ENCODE results near the gene CETN3.

CETN3 gene

DNA sequence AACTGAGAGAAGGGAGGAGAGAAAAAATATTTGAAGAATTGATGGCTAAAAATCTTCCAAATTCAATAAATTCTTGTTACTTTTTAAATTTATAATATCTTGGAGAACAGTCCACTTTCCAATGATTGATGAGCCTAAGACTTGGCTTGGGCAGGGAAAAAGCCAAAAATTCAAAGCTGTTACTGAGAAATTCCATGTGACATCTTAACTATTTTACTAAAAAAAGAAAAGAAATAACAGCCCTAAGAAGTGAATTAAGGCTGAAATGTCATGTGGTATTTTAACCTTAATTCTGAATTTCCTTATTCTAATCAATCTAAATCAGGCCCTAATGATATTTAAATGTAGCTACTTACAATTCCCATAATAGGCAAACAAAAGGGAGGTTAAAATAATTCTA is 53.4 kb downstream of the CETN3 start:
- H3K4me3 ChIP-seq (ENCODE audit: low read length in 2 of 2): no peak overlapping the region
- H2BK12ac ChIP-seq (ENCODE audit: low read length): no peak overlapping the region
- no peak overlapping the region for H3K14ac ChIP-seq (ENCODE audit: low read length)
- no peaks in the 10 kb centered on the region for H3K27me3 ChIP-seq (ENCODE audit: control insufficient read depth in 3 of 3, insufficient read depth in 3 of 3, low read depth in 1 of 3, low read length in 3 of 3)
- H3K4ac ChIP-seq (ENCODE audit: low read length): no peak overlapping the region
- no peak overlapping the region for H2AK5ac ChIP-seq (ENCODE audit: low read depth, low read length)
- no peaks in the 10 kb centered on the region for H3K9me3 ChIP-seq (replicated peaks in 1 of 2; ENCODE audit: control insufficient read depth in 2 of 2, insufficient read depth in 1 of 2, low read depth in 1 of 2, low read length in 2 of 2)
- H2BK15ac ChIP-seq (ENCODE audit: low read length): no peak overlapping the region
- no peak overlapping the region for H3K9ac ChIP-seq (ENCODE audit: low read depth, low read length, poor library complexity)
- H3K36me3 ChIP-seq (replicated peaks in 1 of 2; ENCODE audit: control insufficient read depth in 2 of 2, insufficient read depth in 2 of 2, low read length in 2 of 2): no peaks in the 10 kb centered on the region
- no peak overlapping the region for H2BK120ac ChIP-seq (ENCODE audit: low read depth, low read length)
- no peak overlapping the region for H3K23ac ChIP-seq (ENCODE audit: low read depth, low read length, poor library complexity)
- H2AFZ ChIP-seq (ENCODE audit: low read length): no peak overlapping the region
- H4K8ac ChIP-seq (ENCODE audit: low read depth, low read length): no peak overlapping the region
- H3K18ac ChIP-seq (ENCODE audit: low read length): no peak overlapping the region
- H3K79me1 ChIP-seq (ENCODE audit: low read depth, low read length): no peaks in the 10 kb centered on the region
- no peaks in the 10 kb centered on the region for H3K4me1 ChIP-seq (ENCODE audit: control insufficient read depth in 2 of 2, insufficient read depth in 1 of 2, low read depth in 1 of 2, low read length in 2 of 2)
- H3K27ac ChIP-seq (replicated peaks; ENCODE audit: low read length): no peak overlapping the region
- no peak for DNase-seq (ENCODE audit: low spot score)
- no peak overlapping the region for H4K91ac ChIP-seq (ENCODE audit: low read depth, low read length, poor library complexity)
- no peak overlapping the region for H2BK5ac ChIP-seq (ENCODE audit: low read length)
- H3K4me2 ChIP-seq (ENCODE audit: insufficient read depth, low read length, poor library complexity, severe bottlenecking): no peak overlapping the region

DNA sequence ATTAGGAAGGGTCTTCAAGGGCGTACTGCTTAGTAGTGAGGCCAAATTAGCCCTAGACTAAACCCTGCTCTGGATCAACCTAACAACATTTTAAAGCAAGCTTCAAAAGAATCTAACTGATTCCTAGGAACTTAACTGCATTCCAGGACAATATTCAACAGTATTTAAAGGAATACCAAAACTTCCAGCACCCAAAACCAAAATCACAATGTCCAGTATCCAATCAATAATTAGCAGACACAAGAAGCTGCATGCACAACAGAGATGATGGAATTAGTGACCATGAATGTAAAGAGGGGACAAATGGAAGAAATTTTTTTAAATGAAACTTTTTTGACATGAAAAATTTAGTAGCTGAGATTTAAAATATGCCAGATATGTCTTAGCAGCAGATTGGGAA is 53.9 kb downstream of the CETN3 start:
- Histone ChIP-seq H3K14ac (ENCODE audit: low read length) (no peak overlapping the region), H3K27ac (replicated peaks; ENCODE audit: low read length) (no peak overlapping the region)
- no CpG with 5 or more reads among the region's 1 CpG for WGBS, 2 donors (ENCODE audit: extremely low coverage in 2 of 2, insufficient read length in 2 of 2, insufficient replicate concordance in 1 of 2)

DNA sequence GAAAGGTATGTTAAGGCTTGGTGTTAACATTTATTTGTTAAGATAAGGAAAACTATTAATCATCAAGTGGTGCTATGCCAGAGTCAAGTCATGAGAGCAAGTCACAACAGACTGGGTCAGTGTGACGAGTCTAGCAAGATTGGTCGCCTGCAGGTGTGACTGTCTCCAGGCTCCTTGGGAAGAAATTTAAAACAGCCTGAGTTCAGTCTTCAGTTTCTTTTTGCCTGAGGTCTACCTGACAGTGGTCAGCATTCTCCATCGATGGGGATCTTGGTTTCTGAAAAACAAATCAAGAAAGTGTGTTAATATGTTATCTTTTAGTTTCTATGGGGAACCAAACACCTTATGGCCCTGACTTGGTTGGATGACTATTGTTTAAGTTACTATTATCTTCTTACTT is 56.3 kb downstream of the CETN3 start:
- Histone ChIP-seq H3K4me2 (ENCODE audit: insufficient read depth, low read length, poor library complexity, severe bottlenecking) (no peak overlapping the region), H2AK5ac (ENCODE audit: low read depth, low read length) (no peak overlapping the region), H3K79me1 (ENCODE audit: low read depth, low read length) (no peaks in the 10 kb centered on the region), H3K36me3 (replicated peaks in 1 of 2; ENCODE audit: control insufficient read depth in 2 of 2, insufficient read depth in 2 of 2, low read length in 2 of 2) (no peaks in the 10 kb centered on the region), H3K4ac (ENCODE audit: low read length) (no peak overlapping the region), H3K18ac (ENCODE audit: low read length) (no peak overlapping the region), H4K91ac (ENCODE audit: low read depth, low read length, poor library complexity) (no peak overlapping the region), H2AFZ (ENCODE audit: low read length) (no peak overlapping the region), H2BK12ac (ENCODE audit: low read length) (no peak overlapping the region), H2BK120ac (ENCODE audit: low read depth, low read length) (no peak overlapping the region), H2BK15ac (ENCODE audit: low read length) (no peak overlapping the region), H2BK5ac (ENCODE audit: low read length) (no peak overlapping the region), H4K8ac (ENCODE audit: low read depth, low read length) (no peak overlapping the region), H3K4me3 (ENCODE audit: low read length in 2 of 2) (no peak overlapping the region), H3K9me3 (replicated peaks in 1 of 2; ENCODE audit: control insufficient read depth in 2 of 2, insufficient read depth in 1 of 2, low read depth in 1 of 2, low read length in 2 of 2) (no peaks in the 10 kb centered on the region), H3K27ac (replicated peaks; ENCODE audit: low read length) (no peak overlapping the region), H3K23ac (ENCODE audit: low read depth, low read length, poor library complexity) (no peak overlapping the region), H3K14ac (ENCODE audit: low read length) (no peak overlapping the region), H3K9ac (ENCODE audit: low read depth, low read length, poor library complexity) (no peak overlapping the region), H3K27me3 (ENCODE audit: control insufficient read depth in 3 of 3, insufficient read depth in 3 of 3, low read depth in 1 of 3, low read length in 3 of 3) (no peaks in the 10 kb centered on the region), H3K4me1 (ENCODE audit: control insufficient read depth in 2 of 2, insufficient read depth in 1 of 2, low read depth in 1 of 2, low read length in 2 of 2) (no peaks in the 10 kb centered on the region)
- WGBS, 2 donors (ENCODE audit: extremely low coverage in 2 of 2, insufficient read length in 2 of 2, insufficient replicate concordance in 1 of 2): no CpG with 5 or more reads among the region's 3 CpGs
- no peak for DNase-seq (ENCODE audit: low spot score)

More for the DNA sequence above, 53.9 kb downstream of the CETN3 start:
- H3K79me1 ChIP-seq (ENCODE audit: low read depth, low read length): no peaks in the 10 kb centered on the region
- no peak overlapping the region for H2BK120ac ChIP-seq (ENCODE audit: low read depth, low read length)
- no peak for DNase-seq (ENCODE audit: low spot score)
- H3K23ac ChIP-seq (ENCODE audit: low read depth, low read length, poor library complexity): no peak overlapping the region
- no peak overlapping the region for H3K18ac ChIP-seq (ENCODE audit: low read length)
- H2AK5ac ChIP-seq (ENCODE audit: low read depth, low read length): no peak overlapping the region
- H3K4ac ChIP-seq (ENCODE audit: low read length): no peak overlapping the region
- H3K9ac ChIP-seq (ENCODE audit: low read depth, low read length, poor library complexity): no peak overlapping the region
- H3K4me2 ChIP-seq (ENCODE audit: insufficient read depth, low read length, poor library complexity, severe bottlenecking): no peak overlapping the region
- no peak overlapping the region for H4K91ac ChIP-seq (ENCODE audit: low read depth, low read length, poor library complexity)
- H2BK12ac ChIP-seq (ENCODE audit: low read length): no peak overlapping the region
- no peak overlapping the region for H2AFZ ChIP-seq (ENCODE audit: low read length)
- H2BK15ac ChIP-seq (ENCODE audit: low read length): no peak overlapping the region
- H3K9me3 ChIP-seq (replicated peaks in 1 of 2; ENCODE audit: control insufficient read depth in 2 of 2, insufficient read depth in 1 of 2, low read depth in 1 of 2, low read length in 2 of 2): no peaks in the 10 kb centered on the region
- no peaks in the 10 kb centered on the region for H3K36me3 ChIP-seq (replicated peaks in 1 of 2; ENCODE audit: control insufficient read depth in 2 of 2, insufficient read depth in 2 of 2, low read length in 2 of 2)
- H3K27me3 ChIP-seq (ENCODE audit: control insufficient read depth in 3 of 3, insufficient read depth in 3 of 3, low read depth in 1 of 3, low read length in 3 of 3): no peaks in the 10 kb centered on the region
- no peaks in the 10 kb centered on the region for H3K4me1 ChIP-seq (ENCODE audit: control insufficient read depth in 2 of 2, insufficient read depth in 1 of 2, low read depth in 1 of 2, low read length in 2 of 2)
- H3K4me3 ChIP-seq (ENCODE audit: low read length in 2 of 2): no peak overlapping the region
- H4K8ac ChIP-seq (ENCODE audit: low read depth, low read length): no peak overlapping the region
- no peak overlapping the region for H2BK5ac ChIP-seq (ENCODE audit: low read length)

DNA sequence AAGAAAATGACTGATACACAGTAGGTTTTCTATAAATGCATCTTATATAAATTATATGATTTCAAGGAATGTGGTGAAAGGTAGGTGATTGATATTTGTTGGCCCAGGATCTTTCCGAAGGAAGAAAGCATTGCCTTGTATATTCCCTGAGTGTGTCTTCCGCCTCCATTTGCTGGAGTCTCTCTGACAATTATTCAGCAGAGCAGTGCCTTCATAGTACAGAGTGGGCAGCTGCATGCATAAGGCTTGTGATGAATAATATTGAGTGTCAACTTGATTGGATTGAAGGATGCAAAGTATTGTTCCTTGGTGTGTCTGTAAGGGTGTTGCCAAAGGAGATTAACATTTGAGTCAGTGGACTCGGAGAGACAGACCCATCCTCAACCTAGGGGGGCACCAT is 58.5 kb downstream of the CETN3 start:
- no peak overlapping the region for H2BK12ac ChIP-seq (ENCODE audit: low read length)
- WGBS, 2 donors (ENCODE audit: extremely low coverage in 2 of 2, insufficient read length in 2 of 2, insufficient replicate concordance in 1 of 2): no CpG with 5 or more reads among the region's 3 CpGs

More for the DNA sequence above, 58.5 kb downstream of the CETN3 start:
- H4K8ac ChIP-seq (ENCODE audit: low read depth, low read length): no peak overlapping the region
- H3K18ac ChIP-seq (ENCODE audit: low read length): no peak overlapping the region
- no peak overlapping the region for H2AK5ac ChIP-seq (ENCODE audit: low read depth, low read length)
- H2BK120ac ChIP-seq (ENCODE audit: low read depth, low read length): no peak overlapping the region
- H3K4me2 ChIP-seq (ENCODE audit: insufficient read depth, low read length, poor library complexity, severe bottlenecking): no peak overlapping the region
- no peak for DNase-seq (ENCODE audit: low spot score)
- H3K14ac ChIP-seq (ENCODE audit: low read length): no peak overlapping the region
- H3K27me3 ChIP-seq (ENCODE audit: control insufficient read depth in 3 of 3, insufficient read depth in 3 of 3, low read depth in 1 of 3, low read length in 3 of 3): no peaks in the 10 kb centered on the region
- no peak overlapping the region for H3K23ac ChIP-seq (ENCODE audit: low read depth, low read length, poor library complexity)
- H3K9me3 ChIP-seq (replicated peaks in 1 of 2; ENCODE audit: control insufficient read depth in 2 of 2, insufficient read depth in 1 of 2, low read depth in 1 of 2, low read length in 2 of 2): no peaks in the 10 kb centered on the region
- no peak overlapping the region for H4K91ac ChIP-seq (ENCODE audit: low read depth, low read length, poor library complexity)
- H3K79me1 ChIP-seq (ENCODE audit: low read depth, low read length): no peaks in the 10 kb centered on the region
- H2BK5ac ChIP-seq (ENCODE audit: low read length): no peak overlapping the region
- no peak overlapping the region for H3K4me3 ChIP-seq (ENCODE audit: low read length in 2 of 2)
- H2AFZ ChIP-seq (ENCODE audit: low read length): no peak overlapping the region
- no peak overlapping the region for H3K9ac ChIP-seq (ENCODE audit: low read depth, low read length, poor library complexity)
- no peaks in the 10 kb centered on the region for H3K36me3 ChIP-seq (replicated peaks in 1 of 2; ENCODE audit: control insufficient read depth in 2 of 2, insufficient read depth in 2 of 2, low read length in 2 of 2)
- H3K4ac ChIP-seq (ENCODE audit: low read length): no peak overlapping the region
- no peak overlapping the region for H2BK15ac ChIP-seq (ENCODE audit: low read length)
- H3K27ac ChIP-seq (replicated peaks; ENCODE audit: low read length): no peak overlapping the region
- no peaks in the 10 kb centered on the region for H3K4me1 ChIP-seq (ENCODE audit: control insufficient read depth in 2 of 2, insufficient read depth in 1 of 2, low read depth in 1 of 2, low read length in 2 of 2)

All from neuronal stem cell (in vitro differentiated cells).